NCI-H128 (cell line): ENCODE data around the gene SPI1.

ENCODE experiments used
- DNase-seq: peaks from one replicate; lab custom pipeline; 2025; ENCODE audit not compliant: unreplicated experiment; lab: John Stamatoyannopoulos, UW

Gene SPI1

GRCh38 chr11:47359162-47359561, 19.2 kb downstream of the SPI1 start:
- no peak for DNase-seq

GRCh38 chr11:47358731-47359051, 19.7 kb downstream of the SPI1 start:
- no peak for DNase-seq

GRCh38 chr11:47357985-47358730, 20.2 kb downstream of the SPI1 start:
- DNase-seq, result no peak

- DNase-seq, result no peak
Measured at GRCh38 chr11:47356998-47357329, 21.4 kb downstream of the SPI1 start.

- no peak for DNase-seq
Measured at GRCh38 chr11:47356129-47356997, 22.0 kb downstream of the SPI1 start.

- DNase-seq, result peak; percentile 93
Measured at GRCh38 chr11:47355283-47356128, 22.8 kb downstream of the SPI1 start.

GRCh38 chr11:47354913-47355282, 23.4 kb downstream of the SPI1 start:
- no peak for DNase-seq

- DNase-seq, result no peak
Measured at GRCh38 chr11:47353978-47354774, 24.2 kb downstream of the SPI1 start.

GRCh38 chr11:47352556-47352955, 25.8 kb downstream of the SPI1 start, which contains the start of gene MYBPC3:
Gene MYBPC3, minus strand, starts transcription at chr11:47352702. Its CDS starts 55 bp downstream, at chr11:47352647.
- DNase-seq, result no peak

- no peak for DNase-seq
Measured at GRCh38 chr11:47351156-47352126, 26.9 kb downstream of the SPI1 start.

GRCh38 chr11:47350315-47350714, 28.0 kb downstream of the SPI1 start:
- DNase-seq, result no peak

- DNase-seq, result no peak
Measured at GRCh38 chr11:47349521-47350095, 28.7 kb downstream of the SPI1 start.

GRCh38 chr11:47348859-47349258, 29.5 kb downstream of the SPI1 start:
- DNase-seq, result peak; percentile 13

GRCh38 chr11:47348131-47348802, 30.1 kb downstream of the SPI1 start:
- no peak for DNase-seq

- DNase-seq, result no peak
Measured at GRCh38 chr11:47347137-47347536, 31.2 kb downstream of the SPI1 start.

- DNase-seq, result no peak
Measured at GRCh38 chr11:47345890-47346563, 32.3 kb downstream of the SPI1 start.

GRCh38 chr11:47342854-47343253, 35.5 kb downstream of the SPI1 start:
- no peak for DNase-seq
